KMS-11 (cell line): ENCODE measurements around the gene DIS3L2.

Experiments
- H2AFZ ChIP-seq: fragments of 200-600 bp; sonication (generic); 2 replicates; pipeline ENCODE4 v1.6.1; 2016; ENCODE audit warnings: antibody characterized with exemption, mixed run types, low read depth
- H3K27ac ChIP-seq: fragments of 200-600 bp; sonication (generic); 2 replicates; pipeline ENCODE4 v1.6.1; 2016; ENCODE audit warnings: mild to moderate bottlenecking, mixed run types
- H3K27me3 ChIP-seq: fragments of 200-600 bp; sonication (generic); 2 replicates; pipeline ENCODE4 v1.6.1; 2017; ENCODE audit warnings: mild to moderate bottlenecking, low read depth, mixed run types, moderate library complexity; ENCODE audit not compliant: insufficient read depth
- H3K36me3 ChIP-seq: fragments of 200-600 bp; sonication (generic); 2 replicates; pipeline ENCODE4 v1.6.1; 2017; ENCODE audit warnings: mild to moderate bottlenecking, mixed run types; ENCODE audit not compliant: insufficient read depth
- H3K4me1 ChIP-seq: fragments of 200-600 bp; sonication (generic); 2 replicates; pipeline ENCODE4 v1.6.1; 2016; ENCODE audit warnings: mild to moderate bottlenecking, low read depth, mixed run types; ENCODE audit not compliant: poor library complexity, severe bottlenecking
- H3K4me2 ChIP-seq: fragments of 200-600 bp; sonication (generic); 2 replicates; pipeline ENCODE4 v1.7.0; 2016; ENCODE audit warnings: mild to moderate bottlenecking, mixed run types
- H3K4me3 ChIP-seq: fragments of 200-600 bp; sonication (generic); IDR thresholded peaks from 2 replicates; pipeline ENCODE4 v1.6.1; 2017; ENCODE audit warnings: low read depth, low read length, mixed read lengths; ENCODE audit not compliant: insufficient read depth
- H3K79me2 ChIP-seq: fragments of 200-600 bp; sonication (generic); 2 replicates; pipeline ENCODE4 v1.6.1; 2016; ENCODE audit warnings: low read depth, mixed run types; ENCODE audit not compliant: insufficient read depth
- H3K9ac ChIP-seq: fragments of 200-600 bp; sonication (generic); 2 replicates; pipeline ENCODE4 v1.6.1; 2016; ENCODE audit warnings: mild to moderate bottlenecking, mixed run types
- H4K20me1 ChIP-seq: fragments of 200-600 bp; sonication (generic); 2 replicates; pipeline ENCODE4 v1.6.1; 2016; ENCODE audit warnings: mild to moderate bottlenecking, mixed run types; ENCODE audit not compliant: insufficient read depth
- TF ChIP-seq, protein P1 (sequence below): fragments of 200-600 bp; sonication (generic); conservative IDR thresholded peaks from 2 replicates; pipeline ENCODE4 v1.6.1; 2017; ENCODE audit warnings: low read depth, mild to moderate bottlenecking, antibody characterized with exemption, low read length, moderate library complexity, mixed read lengths

Gene DIS3L2

DNA sequence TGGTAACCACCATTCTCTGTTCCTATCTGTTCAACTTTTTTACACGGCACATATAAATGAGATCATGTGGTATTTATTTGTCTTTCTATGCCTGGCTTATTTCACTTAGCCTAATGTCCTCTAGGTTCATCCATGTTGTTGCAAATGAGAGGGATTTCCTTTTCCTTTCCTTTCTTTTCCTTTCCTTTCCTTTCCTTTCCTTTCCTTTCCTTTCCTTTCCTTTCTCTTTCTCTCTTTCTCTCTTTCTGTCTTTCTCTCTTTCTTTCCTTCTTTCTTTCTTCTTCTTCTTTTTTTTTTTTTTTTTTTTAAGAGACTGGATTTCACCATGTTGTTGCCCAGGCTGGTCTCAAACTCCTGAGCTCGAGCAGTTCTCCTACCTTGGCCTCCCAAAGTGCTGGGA, 38.9 kb downstream of the DIS3L2 start:
- Histone ChIP-seq H3K79me2 (peaks cover 4% of the 10 kb centered on the region; the same call in 1 of the 2 replicates), H3K4me1 (no peaks in the 10 kb centered on the region), H4K20me1 (no peaks in the 10 kb centered on the region), H3K36me3 (no peaks in the 10 kb centered on the region), H3K9ac (no peak overlapping the region), H3K4me2 (no peak overlapping the region), H2AFZ (no peak overlapping the region), H3K27ac (no peak overlapping the region), H3K4me3 (no peak overlapping the region), H3K27me3 (no peaks in the 10 kb centered on the region)
- TF ChIP-seq, protein P1, sequence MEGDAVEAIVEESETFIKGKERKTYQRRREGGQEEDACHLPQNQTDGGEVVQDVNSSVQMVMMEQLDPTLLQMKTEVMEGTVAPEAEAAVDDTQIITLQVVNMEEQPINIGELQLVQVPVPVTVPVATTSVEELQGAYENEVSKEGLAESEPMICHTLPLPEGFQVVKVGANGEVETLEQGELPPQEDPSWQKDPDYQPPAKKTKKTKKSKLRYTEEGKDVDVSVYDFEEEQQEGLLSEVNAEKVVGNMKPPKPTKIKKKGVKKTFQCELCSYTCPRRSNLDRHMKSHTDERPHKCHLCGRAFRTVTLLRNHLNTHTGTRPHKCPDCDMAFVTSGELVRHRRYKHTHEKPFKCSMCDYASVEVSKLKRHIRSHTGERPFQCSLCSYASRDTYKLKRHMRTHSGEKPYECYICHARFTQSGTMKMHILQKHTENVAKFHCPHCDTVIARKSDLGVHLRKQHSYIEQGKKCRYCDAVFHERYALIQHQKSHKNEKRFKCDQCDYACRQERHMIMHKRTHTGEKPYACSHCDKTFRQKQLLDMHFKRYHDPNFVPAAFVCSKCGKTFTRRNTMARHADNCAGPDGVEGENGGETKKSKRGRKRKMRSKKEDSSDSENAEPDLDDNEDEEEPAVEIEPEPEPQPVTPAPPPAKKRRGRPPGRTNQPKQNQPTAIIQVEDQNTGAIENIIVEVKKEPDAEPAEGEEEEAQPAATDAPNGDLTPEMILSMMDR, result no peak

DNA sequence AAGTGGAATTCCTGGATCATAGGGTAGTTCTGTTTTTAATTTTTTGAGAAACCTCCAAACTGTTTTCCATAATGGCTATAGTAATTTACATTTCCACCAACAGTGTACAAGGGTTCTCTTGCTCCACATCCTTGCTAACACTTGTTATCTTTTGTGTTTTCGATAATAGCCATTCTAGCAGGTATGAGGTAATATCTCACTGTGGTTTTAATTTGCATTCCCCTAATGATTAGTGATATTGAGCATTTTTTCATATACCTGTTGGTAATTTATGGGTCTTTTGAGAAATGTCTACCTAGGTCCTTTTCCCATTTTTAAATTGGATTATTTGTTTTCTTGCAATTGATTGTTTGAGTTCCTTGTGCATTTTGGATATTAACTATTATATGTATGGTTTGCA, 39.6 kb downstream of the DIS3L2 start:
- H3K79me2 ChIP-seq, result peaks cover 4% of the 10 kb centered on the region; the same call in 1 of the 2 replicates
- no peak overlapping the region for H3K9ac ChIP-seq
- no peak overlapping the region for H3K27ac ChIP-seq
- no peaks in the 10 kb centered on the region for H4K20me1 ChIP-seq
- no peaks in the 10 kb centered on the region for H3K27me3 ChIP-seq
- no peak overlapping the region for H3K4me3 ChIP-seq
- TF ChIP-seq, protein P1, result no peak
- no peaks in the 10 kb centered on the region for H3K4me1 ChIP-seq
- no peaks in the 10 kb centered on the region for H3K36me3 ChIP-seq
- H3K4me2 ChIP-seq, result no peak overlapping the region
- no peak overlapping the region for H2AFZ ChIP-seq

DNA sequence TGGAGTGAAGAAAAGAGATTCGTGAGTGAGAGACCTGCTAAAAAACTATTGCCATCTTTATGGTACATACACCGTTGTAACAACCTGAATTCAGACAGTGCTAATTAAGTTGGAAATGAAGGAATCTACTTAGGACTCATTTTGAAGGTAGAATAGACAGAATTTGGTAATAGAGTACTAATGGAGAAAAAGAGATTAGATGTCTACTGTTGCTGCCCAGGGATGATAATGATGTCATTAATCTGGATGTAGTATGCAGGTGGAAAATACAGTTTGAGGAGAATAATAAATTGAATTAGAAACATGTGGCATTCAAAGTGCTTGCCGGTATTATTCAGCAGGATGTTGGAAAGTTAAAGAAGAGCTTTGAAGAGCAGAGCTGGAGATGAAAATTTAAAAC, 44.7 kb downstream of the DIS3L2 start:
- TF ChIP-seq, protein P1, result no peak
- Histone ChIP-seq H3K9ac (no peak overlapping the region), H3K4me3 (no peak overlapping the region), H3K36me3 (no peaks in the 10 kb centered on the region), H3K4me2 (no peak overlapping the region), H3K79me2 (no peaks in the 10 kb centered on the region), H4K20me1 (no peaks in the 10 kb centered on the region), H3K27ac (no peak overlapping the region), H3K27me3 (no peaks in the 10 kb centered on the region), H3K4me1 (no peaks in the 10 kb centered on the region), H2AFZ (no peak overlapping the region)

DNA sequence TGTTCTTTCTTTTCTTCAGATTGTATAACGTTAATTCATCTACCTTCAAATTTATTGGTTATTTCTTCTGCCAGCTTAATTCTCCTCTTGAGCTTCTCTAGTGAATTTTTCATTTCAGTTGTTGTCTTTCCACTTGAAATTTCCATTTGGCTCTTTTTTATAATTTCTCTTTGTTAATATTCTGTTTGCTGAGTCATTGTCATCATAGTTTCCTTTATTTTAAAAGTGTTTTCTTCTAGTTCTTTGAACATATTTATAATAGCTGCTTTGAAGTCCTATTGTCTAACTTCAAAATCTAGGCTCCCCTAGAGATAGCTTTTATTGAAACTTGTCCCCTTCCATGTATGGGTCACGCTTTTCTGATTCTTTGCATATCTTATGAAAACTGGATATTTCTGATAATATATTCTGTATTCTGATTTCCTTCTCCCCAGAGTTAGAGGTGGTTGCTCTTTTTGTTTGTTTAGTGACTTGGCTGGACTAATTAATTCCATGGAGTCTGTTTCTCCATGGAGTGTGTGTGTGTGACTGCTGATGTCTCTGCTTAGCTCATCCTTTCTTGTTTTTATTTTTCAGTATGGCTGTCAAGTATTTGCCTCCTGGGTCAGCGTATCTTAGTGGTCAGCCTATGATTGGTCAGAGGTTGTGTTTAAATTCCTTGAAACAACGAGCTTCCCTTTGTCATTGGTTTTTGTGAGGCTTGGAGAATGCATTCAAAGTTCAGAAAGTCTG, 47.6 kb downstream of the DIS3L2 start:
- Histone ChIP-seq H3K4me3 (no peak overlapping the region), H3K27ac (no peak overlapping the region), H3K79me2 (no peaks in the 10 kb centered on the region), H4K20me1 (no peaks in the 10 kb centered on the region; the same call in 1 of the 2 replicates), H3K4me2 (no peak overlapping the region), H3K9ac (no peak overlapping the region), H3K36me3 (no peaks in the 10 kb centered on the region), H3K27me3 (no peaks in the 10 kb centered on the region; the same call in 1 of the 2 replicates), H2AFZ (no peak overlapping the region), H3K4me1 (peaks cover 17% of the 10 kb centered on the region)
- TF ChIP-seq, protein P1, result no peak
